AG10803 (cell line): Measurements from ENCODE around the gene PADI1.

Experiments
- DNase-seq: peaks from one replicate; pipeline ENCODE4 v3.0.0; 2010; ENCODE audit warnings: low read depth
- H3K4me3 ChIP-seq: 2 replicates; pipeline ENCODE4 v1.5.1; 2011; ENCODE audit warnings: mild to moderate bottlenecking, low read length, control low read depth
- TF ChIP-seq, protein P1 (sequence below): conservative IDR thresholded peaks from 2 replicates; pipeline ENCODE4 v1.5.1; 2011; ENCODE audit warnings: mild to moderate bottlenecking, low read length, control low read depth, inconsistent platforms

Gene PADI1

DNA sequence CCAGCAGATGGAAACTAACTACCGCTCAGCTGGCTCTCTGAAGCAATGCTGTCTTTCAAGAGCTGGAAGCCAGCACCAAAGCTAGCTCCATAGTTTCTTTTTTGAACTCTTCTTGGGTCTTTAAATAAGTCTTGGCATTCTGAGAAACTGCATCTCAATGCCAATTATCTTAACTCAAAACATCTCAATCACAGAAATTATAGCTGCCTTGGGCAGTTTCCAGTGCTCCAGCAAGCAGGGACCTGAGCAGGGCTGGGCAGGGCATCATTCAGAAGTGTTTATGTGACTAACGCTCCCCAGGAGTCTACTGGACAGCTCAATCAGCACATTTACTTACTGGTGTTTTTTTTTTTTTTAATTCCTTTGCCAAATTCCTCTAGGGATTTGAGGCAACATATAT, 84.8 kb downstream of the PADI1 start:
- peak; percentile 39 for DNase-seq
- no peak overlapping the region for H3K4me3 ChIP-seq
- TF ChIP-seq, protein P1, sequence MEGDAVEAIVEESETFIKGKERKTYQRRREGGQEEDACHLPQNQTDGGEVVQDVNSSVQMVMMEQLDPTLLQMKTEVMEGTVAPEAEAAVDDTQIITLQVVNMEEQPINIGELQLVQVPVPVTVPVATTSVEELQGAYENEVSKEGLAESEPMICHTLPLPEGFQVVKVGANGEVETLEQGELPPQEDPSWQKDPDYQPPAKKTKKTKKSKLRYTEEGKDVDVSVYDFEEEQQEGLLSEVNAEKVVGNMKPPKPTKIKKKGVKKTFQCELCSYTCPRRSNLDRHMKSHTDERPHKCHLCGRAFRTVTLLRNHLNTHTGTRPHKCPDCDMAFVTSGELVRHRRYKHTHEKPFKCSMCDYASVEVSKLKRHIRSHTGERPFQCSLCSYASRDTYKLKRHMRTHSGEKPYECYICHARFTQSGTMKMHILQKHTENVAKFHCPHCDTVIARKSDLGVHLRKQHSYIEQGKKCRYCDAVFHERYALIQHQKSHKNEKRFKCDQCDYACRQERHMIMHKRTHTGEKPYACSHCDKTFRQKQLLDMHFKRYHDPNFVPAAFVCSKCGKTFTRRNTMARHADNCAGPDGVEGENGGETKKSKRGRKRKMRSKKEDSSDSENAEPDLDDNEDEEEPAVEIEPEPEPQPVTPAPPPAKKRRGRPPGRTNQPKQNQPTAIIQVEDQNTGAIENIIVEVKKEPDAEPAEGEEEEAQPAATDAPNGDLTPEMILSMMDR: no peak

DNA sequence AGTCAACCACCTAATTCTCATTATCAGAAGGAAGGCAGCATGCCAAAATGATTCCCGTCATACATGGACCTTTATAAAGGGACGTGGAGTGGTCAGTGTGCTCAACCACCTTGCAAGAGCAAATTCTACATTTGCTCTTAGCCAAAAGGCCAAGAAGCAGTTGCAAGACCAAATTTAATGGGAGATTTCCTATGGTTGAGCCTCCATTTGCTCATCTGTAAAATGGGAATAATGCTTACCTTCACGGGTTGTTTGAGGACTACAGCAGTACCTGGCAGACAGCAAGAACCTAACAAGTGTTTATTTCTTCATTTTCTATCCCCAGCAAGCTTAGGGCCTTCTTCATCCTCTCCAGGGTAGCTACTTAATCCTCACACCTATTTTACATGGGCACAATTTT, 85.6 kb downstream of the PADI1 start:
- TF ChIP-seq, protein P1: no peak
- DNase-seq: no peak
- no peak overlapping the region for H3K4me3 ChIP-seq

DNA sequence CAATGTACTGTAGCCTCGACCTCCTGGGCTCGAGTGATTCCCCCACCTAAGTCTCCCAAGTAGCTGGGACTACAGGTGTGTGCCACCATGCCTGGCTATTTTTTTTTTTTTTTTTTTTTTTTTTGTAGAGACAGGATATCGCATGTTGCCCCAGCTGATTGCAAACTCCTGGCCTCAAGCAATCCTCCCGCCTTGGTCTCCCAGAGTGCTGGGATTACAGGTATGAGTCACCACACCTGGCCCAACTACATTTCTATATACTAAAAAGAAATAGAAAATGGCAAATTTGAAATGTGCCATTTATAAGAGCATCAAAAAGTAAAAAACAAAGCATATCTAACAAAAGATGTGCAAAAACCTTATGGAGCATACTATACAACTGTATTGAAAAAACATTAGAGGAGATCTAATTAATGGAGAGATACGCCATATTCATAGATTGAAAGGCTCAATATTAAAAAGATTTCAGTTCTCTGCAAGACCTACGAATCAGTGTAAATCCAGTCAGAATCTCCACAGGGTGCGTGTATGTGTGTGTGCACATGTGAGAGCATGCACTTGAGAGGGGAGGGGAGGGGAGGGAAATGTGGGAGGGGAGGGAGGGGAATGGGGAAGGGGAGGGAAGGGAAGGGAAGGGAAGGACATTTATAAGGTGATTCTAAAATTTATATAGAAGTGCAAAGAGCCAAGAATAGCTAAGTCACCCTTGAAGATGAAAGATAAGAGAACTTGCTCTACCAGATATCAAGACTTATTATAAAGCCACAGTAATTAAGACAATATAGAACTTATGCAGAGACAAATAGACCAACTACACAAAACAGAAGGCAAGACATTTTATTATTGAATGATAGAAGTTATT, 87.6 kb downstream of the PADI1 start:
- TF ChIP-seq, protein P1: no peak
- H3K4me3 ChIP-seq: no peak overlapping the region
- DNase-seq: no peak

DNA sequence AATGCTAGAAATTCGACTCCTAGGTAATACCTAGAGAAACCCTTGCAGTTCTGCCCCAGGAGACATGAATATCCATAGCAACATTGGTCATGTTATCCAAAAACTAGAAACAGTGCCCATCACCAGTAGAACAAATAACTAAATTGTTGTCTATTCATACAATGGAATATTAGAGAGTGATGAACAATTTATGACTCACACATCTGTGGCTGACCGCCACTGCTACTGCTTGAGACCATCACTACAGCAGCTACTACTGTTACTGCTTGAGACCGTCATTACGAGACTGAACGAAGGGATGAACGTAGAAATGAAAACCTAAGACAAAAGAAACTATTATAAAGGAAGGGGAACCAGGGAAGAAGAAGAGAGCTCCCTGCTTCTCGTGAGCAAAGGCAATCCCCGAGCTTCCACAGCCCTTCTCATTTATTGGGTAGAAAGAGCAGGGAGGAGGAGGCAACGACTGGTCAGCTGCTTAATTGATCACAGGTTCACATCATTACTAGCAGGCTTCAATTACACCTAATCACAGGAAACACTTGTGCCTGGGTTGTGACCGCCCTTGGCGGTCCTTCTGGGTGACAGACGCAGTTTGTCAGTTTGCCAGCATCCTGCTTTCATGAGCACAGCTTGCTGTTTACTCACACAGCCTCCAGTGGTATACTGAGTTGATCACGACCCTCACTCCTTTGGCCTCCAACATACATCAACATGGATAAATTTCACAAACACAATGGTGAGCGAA, 88.9 kb downstream of the PADI1 start:
- H3K4me3 ChIP-seq: no peak overlapping the region
- no peak for DNase-seq
- TF ChIP-seq, protein P1: no peak

DNA sequence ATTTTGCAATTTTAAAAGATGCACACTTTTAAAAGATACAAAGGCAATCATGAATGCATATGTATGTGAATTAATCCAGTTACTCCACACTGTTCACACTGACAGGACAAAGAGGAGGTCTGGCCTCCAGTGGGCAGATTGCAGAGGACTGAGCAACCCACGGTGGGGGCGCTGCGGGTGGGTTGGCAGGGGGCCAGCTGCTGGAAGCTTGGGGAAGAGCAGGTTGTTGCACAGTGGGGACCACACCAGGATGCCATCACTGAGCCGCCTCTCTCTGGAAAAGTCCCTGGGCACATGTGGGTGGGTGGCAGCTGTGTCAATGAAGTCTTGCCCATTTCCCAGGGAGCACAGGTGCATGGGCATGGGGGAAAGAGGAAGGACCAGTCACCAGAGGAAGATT, 90.4 kb downstream of the PADI1 start:
- DNase-seq: no peak
- no peak overlapping the region for H3K4me3 ChIP-seq
- TF ChIP-seq, protein P1: no peak
